ENCODE data around the gene MAMDC4.

DNA sequence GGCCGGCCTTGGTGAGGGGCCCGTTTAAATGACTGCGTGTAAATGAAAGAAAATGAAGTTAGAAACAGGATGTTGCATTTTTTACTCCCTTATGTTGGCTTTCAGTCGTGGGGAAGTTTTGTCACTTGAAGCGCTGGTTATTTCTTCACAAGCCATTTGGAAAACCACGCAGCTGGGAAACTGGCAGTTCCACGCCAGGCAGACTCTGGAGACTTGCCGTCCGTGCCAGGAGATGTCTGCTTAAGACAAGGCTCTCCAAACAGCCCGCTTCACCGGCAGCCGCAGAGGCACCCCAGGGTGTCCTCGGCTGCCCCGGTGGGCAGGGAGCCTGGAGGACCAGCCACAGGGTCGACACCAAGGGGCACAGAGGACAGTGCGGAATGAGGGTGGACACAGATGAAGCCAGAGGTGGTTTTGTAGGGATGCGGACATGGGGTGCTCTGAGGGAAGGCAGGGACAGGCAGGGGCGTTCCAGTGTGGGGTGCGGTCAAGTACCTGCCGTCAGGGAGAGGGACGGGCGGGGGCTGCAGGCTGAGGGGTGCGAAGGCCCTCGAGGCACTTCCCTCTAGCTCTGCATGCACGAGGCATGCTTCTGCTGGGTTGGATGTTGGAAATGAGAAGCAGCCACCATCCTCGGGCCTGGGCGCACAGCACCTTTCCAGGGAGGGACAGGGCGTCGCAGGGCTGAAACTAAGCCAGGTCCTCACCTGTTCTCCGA is 21.0 kb upstream of the MAMDC4 start:
- TF ChIP-seq POLR2AphosphoS5 (IDR thresholded peaks at IDR 0.05) (no peak), POLR2A (IDR thresholded peaks at IDR 0.05) (no peak), EP300 (IDR thresholded peaks at IDR 0.05) (no peak)
- TF ChIP-seq, protein P1, sequence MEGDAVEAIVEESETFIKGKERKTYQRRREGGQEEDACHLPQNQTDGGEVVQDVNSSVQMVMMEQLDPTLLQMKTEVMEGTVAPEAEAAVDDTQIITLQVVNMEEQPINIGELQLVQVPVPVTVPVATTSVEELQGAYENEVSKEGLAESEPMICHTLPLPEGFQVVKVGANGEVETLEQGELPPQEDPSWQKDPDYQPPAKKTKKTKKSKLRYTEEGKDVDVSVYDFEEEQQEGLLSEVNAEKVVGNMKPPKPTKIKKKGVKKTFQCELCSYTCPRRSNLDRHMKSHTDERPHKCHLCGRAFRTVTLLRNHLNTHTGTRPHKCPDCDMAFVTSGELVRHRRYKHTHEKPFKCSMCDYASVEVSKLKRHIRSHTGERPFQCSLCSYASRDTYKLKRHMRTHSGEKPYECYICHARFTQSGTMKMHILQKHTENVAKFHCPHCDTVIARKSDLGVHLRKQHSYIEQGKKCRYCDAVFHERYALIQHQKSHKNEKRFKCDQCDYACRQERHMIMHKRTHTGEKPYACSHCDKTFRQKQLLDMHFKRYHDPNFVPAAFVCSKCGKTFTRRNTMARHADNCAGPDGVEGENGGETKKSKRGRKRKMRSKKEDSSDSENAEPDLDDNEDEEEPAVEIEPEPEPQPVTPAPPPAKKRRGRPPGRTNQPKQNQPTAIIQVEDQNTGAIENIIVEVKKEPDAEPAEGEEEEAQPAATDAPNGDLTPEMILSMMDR (IDR thresholded peaks at IDR 0.05), result no peak
